ENCODE data around the gene IGSF5. TPM values are rescaled to one million over a fixed set of nuclear protein-coding genes. Genes with fewer than 3 reads are reported as not detected.

IGSF5 gene
- total and polyA plus RNA-seq, 2 donors (not counting 1 experiment from before 2014, with no cell fraction given), result not detected

- Mint-ChIP-seq H3K9me3 (ENCODE audit: insufficient read depth) (peaks cover 9% of the 10 kb centered on the region), H3K4me1 (no peaks in the 10 kb centered on the region), H3K27me3 (no peaks in the 10 kb centered on the region), H3K4me3 (no peak overlapping the region), H3K27ac (no peak overlapping the region)
- Histone ChIP-seq H3K79me2 (ENCODE audit: control insufficient read depth, insufficient read depth, low read length) (no peaks in the 10 kb centered on the region), H3K27ac (ENCODE audit: low read length in 2 of 2) (no peak overlapping the region), H4K20me1 (ENCODE audit: control insufficient read depth, insufficient read depth, low read length, poor library complexity, severe bottlenecking) (no peaks in the 10 kb centered on the region), H3K27me3 (replicated peaks in 1 of 4; ENCODE audit: control extremely low read depth in 1 of 4, control insufficient read depth in 3 of 4, insufficient read depth in 4 of 4, low read length in 3 of 4) (no peaks in the 10 kb centered on the region), H3K36me3 (replicated peaks in 1 of 2; ENCODE audit: control extremely low read depth in 1 of 2, control insufficient read depth in 1 of 2, extremely low read depth in 1 of 2, insufficient read depth in 2 of 2, low read length in 1 of 2) (no peaks in the 10 kb centered on the region), H2AFZ (ENCODE audit: insufficient read depth, low read depth, low read length, poor library complexity, severe bottlenecking) (no peak overlapping the region), H3K9me3 (ENCODE audit: control extremely low read depth in 1 of 3, control insufficient read depth in 2 of 3, insufficient read depth in 1 of 3, low read length in 2 of 3) (peaks cover 0 to 5% (median 0%) of the 10 kb centered on the region in 3 donors), H3K4me1 (ENCODE audit: control insufficient read depth in 2 of 2, insufficient read depth in 2 of 2, low read length in 2 of 2) (no peaks in the 10 kb centered on the region), H3K4me2 (replicated peaks; ENCODE audit: low read depth, low read length, poor library complexity, severe bottlenecking) (no peak overlapping the region), H3K4me3 (ENCODE audit: control extremely low read depth in 1 of 5, extremely low read depth in 1 of 5, insufficient read depth in 1 of 5, low read depth in 2 of 5, low read length in 4 of 5) (no peak overlapping the region), H3K9ac (ENCODE audit: low read length) (no peak overlapping the region)
- TF ChIP-seq, protein P1, sequence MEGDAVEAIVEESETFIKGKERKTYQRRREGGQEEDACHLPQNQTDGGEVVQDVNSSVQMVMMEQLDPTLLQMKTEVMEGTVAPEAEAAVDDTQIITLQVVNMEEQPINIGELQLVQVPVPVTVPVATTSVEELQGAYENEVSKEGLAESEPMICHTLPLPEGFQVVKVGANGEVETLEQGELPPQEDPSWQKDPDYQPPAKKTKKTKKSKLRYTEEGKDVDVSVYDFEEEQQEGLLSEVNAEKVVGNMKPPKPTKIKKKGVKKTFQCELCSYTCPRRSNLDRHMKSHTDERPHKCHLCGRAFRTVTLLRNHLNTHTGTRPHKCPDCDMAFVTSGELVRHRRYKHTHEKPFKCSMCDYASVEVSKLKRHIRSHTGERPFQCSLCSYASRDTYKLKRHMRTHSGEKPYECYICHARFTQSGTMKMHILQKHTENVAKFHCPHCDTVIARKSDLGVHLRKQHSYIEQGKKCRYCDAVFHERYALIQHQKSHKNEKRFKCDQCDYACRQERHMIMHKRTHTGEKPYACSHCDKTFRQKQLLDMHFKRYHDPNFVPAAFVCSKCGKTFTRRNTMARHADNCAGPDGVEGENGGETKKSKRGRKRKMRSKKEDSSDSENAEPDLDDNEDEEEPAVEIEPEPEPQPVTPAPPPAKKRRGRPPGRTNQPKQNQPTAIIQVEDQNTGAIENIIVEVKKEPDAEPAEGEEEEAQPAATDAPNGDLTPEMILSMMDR (IDR thresholded peaks at IDR 0.05), result no peak
- no peak for TF ChIP-seq EZH2 (IDR thresholded peaks at IDR 0.05; ENCODE audit: borderline replicate concordance, insufficient read depth, low read depth, low read length, poor library complexity, severe bottlenecking)
- CTCF ChIA-PET, result no interaction called here
- no peak for ATAC-seq (ENCODE audit: low read depth)
- intact Hi-C loops (cut with micrococcal nuclease), result no loop called here
- no CpG with 5 or more reads among the region's 1 CpG for WGBS (ENCODE audit: insufficient coverage)
- DNase-seq, result no peak
- POLR2A ChIA-PET, result no interaction called here
Measured at GRCh38 chr21:39805983-39806382, 61.0 kb downstream of the IGSF5 start.

DNA sequence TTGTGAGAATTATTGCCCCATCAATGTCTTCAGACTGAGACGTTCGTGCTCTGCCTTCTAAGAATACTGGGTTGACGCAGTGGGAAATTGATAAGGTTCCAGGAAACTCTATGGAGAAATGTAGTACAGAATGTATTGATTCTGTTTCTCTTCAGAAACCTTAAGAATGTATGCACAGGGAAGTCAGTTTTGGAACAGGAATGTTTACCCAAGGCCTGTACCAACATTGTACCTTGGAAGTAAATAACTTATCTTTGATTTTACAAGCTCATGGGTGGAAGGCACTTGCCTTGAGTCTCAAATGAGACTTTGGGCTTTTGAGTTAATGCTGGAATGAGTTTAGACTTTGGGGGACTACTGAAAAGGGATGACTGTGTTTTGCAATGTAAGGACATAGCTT is 62.8 kb downstream of the IGSF5 start:
- Histone ChIP-seq H3K4me3 (ENCODE audit: control extremely low read depth in 1 of 5, extremely low read depth in 1 of 5, insufficient read depth in 1 of 5, low read depth in 2 of 5, low read length in 4 of 5) (no peak overlapping the region), H4K20me1 (ENCODE audit: control insufficient read depth, insufficient read depth, low read length, poor library complexity, severe bottlenecking) (no peaks in the 10 kb centered on the region), H3K27ac (ENCODE audit: low read length in 2 of 2) (no peak overlapping the region), H3K79me2 (ENCODE audit: control insufficient read depth, insufficient read depth, low read length) (no peaks in the 10 kb centered on the region), H3K4me1 (ENCODE audit: control insufficient read depth in 2 of 2, insufficient read depth in 2 of 2, low read length in 2 of 2) (no peaks in the 10 kb centered on the region), H3K9me3 (ENCODE audit: control extremely low read depth in 1 of 3, control insufficient read depth in 2 of 3, insufficient read depth in 1 of 3, low read length in 2 of 3) (peaks cover 0 to 5% (median 0%) of the 10 kb centered on the region in 3 donors), H3K4me2 (replicated peaks; ENCODE audit: low read depth, low read length, poor library complexity, severe bottlenecking) (no peak overlapping the region), H3K9ac (ENCODE audit: low read length) (no peak overlapping the region), H3K36me3 (replicated peaks in 1 of 2; ENCODE audit: control extremely low read depth in 1 of 2, control insufficient read depth in 1 of 2, extremely low read depth in 1 of 2, insufficient read depth in 2 of 2, low read length in 1 of 2) (no peaks in the 10 kb centered on the region), H2AFZ (ENCODE audit: insufficient read depth, low read depth, low read length, poor library complexity, severe bottlenecking) (no peak overlapping the region), H3K27me3 (replicated peaks in 1 of 4; ENCODE audit: control extremely low read depth in 1 of 4, control insufficient read depth in 3 of 4, insufficient read depth in 4 of 4, low read length in 3 of 4) (no peaks in the 10 kb centered on the region)
- no peaks in the 10 kb centered on the region for H3K27me3 Mint-ChIP-seq
- no peak for ATAC-seq (ENCODE audit: low read depth)
- ChIA-PET CTCF (no interaction called here), POLR2A (no interaction called here)
- no peak for DNase-seq
- H3K4me3 Mint-ChIP-seq, result no peak overlapping the region
- H3K9me3 Mint-ChIP-seq (ENCODE audit: insufficient read depth), result peaks cover 6% of the 10 kb centered on the region
- TF ChIP-seq EZH2 (IDR thresholded peaks at IDR 0.05; ENCODE audit: borderline replicate concordance, insufficient read depth, low read depth, low read length, poor library complexity, severe bottlenecking), result no peak
- TF ChIP-seq, protein P1 (IDR thresholded peaks at IDR 0.05), result no peak
- no peaks in the 10 kb centered on the region for H3K4me1 Mint-ChIP-seq
- H3K27ac Mint-ChIP-seq, result no peak overlapping the region
- 78% methylated on average over 3 of the region's 3 CpGs for WGBS (ENCODE audit: insufficient coverage)
- intact Hi-C loops (cut with micrococcal nuclease), result no loop called here
